GM23338 (cell line): ENCODE data around the gene ABCA5.

Source experiments
- CREB1 ChIP-seq: fragments of 250-450 bp; sonication (Bioruptor Pico); IDR thresholded peaks from 2 replicates; pipeline ENCODE4 v1.5.0; 2020; ENCODE audit warnings: low read depth, mild to moderate bottlenecking, moderate library complexity
- CTCF ChIP-seq, 2 experiments: fragments of 200-600 bp in 1 of 2; sonication (generic) in 1 of 2; conservative IDR thresholded peaks; 2 replicates each; pipeline versions ENCODE4 v1.5.1 to v1.6.1; 2016 to 2017; ENCODE audit warnings: antibody characterized with exemption in 2 of 2, low read depth in 2 of 2, mild to moderate bottlenecking in 2 of 2, moderate library complexity in 1 of 2
- EZH2 ChIP-seq: fragments of 200-600 bp; sonication (generic); IDR thresholded peaks from one replicate; pipeline ENCODE4 v1.8.0; 2017; ENCODE audit warnings: antibody characterized with exemption, mild to moderate bottlenecking, low read depth; ENCODE audit not compliant: unreplicated experiment
- EZH2phosphoT487 ChIP-seq: fragments of 200-600 bp; sonication (generic); IDR thresholded peaks from one replicate; pipeline ENCODE4 v1.8.1; 2018; ENCODE audit warnings: antibody characterized with exemption; ENCODE audit not compliant: unreplicated experiment
- JUNB ChIP-seq: IDR thresholded peaks from one replicate; pipeline ENCODE4 v1.6.1; 2016; ENCODE audit warnings: antibody characterized with exemption; ENCODE audit not compliant: unreplicated experiment
- NANOG ChIP-seq: IDR thresholded peaks from 2 replicates; pipeline ENCODE4 v1.6.1; 2016; ENCODE audit warnings: antibody characterized with exemption, borderline replicate concordance
- POLR2AphosphoS5 ChIP-seq: IDR thresholded peaks from 2 replicates; pipeline ENCODE4 v1.6.1; 2016; ENCODE audit warnings: antibody characterized with exemption, low read depth
- STAT1 ChIP-seq: IDR thresholded peaks from one replicate; pipeline ENCODE4 v1.6.1; 2016; ENCODE audit warnings: antibody characterized with exemption; ENCODE audit not compliant: unreplicated experiment
- ZNF114 ChIP-seq: fragments of 250-450 bp; sonication (Bioruptor Pico); IDR thresholded peaks from 2 replicates; pipeline ENCODE4 v1.5.0; 2020; ENCODE audit warnings: mild to moderate bottlenecking, moderate library complexity
- ZNF331 ChIP-seq: fragments of 250-450 bp; sonication (Bioruptor Pico); IDR thresholded peaks from 2 replicates; pipeline ENCODE4 v1.5.0; 2020; ENCODE audit warnings: low read depth, mild to moderate bottlenecking, moderate library complexity
- TF ChIP-seq, protein P1 (sequence below): IDR thresholded peaks from 2 replicates; pipeline ENCODE4 v1.6.1; 2016; ENCODE audit warnings: antibody characterized with exemption
- TF ChIP-seq, protein P2 (sequence below): IDR thresholded peaks from one replicate; pipeline ENCODE4 v1.6.1; 2018; ENCODE audit warnings: antibody characterized with exemption; ENCODE audit not compliant: unreplicated experiment
- TF ChIP-seq, protein P3 (sequence below): fragments of 250-450 bp; sonication (Bioruptor Pico); IDR thresholded peaks from 2 replicates; pipeline ENCODE4 v1.5.0; 2020; ENCODE audit warnings: mild to moderate bottlenecking, moderate library complexity

GRCh38 chr17:69265873-69266272, 61.1 kb downstream of the ABCA5 start:
- TF ChIP-seq CTCF (conservative IDR thresholded peaks at IDR 0.05; ENCODE audit: low read depth in 2 of 2) (no peak), ZNF114 (CRISPR knock-in tag) (no peak), EZH2phosphoT487 (no peak), EZH2 (no peak), POLR2AphosphoS5 (no peak), ZNF331 (CRISPR knock-in tag) (no peak), JUNB (no peak), NANOG (no peak), CREB1 (CRISPR knock-in tag) (no peak), STAT1 (no peak)
- TF ChIP-seq, protein P1, sequence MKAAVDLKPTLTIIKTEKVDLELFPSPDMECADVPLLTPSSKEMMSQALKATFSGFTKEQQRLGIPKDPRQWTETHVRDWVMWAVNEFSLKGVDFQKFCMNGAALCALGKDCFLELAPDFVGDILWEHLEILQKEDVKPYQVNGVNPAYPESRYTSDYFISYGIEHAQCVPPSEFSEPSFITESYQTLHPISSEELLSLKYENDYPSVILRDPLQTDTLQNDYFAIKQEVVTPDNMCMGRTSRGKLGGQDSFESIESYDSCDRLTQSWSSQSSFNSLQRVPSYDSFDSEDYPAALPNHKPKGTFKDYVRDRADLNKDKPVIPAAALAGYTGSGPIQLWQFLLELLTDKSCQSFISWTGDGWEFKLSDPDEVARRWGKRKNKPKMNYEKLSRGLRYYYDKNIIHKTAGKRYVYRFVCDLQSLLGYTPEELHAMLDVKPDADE: no peak
- TF ChIP-seq, protein P2, sequence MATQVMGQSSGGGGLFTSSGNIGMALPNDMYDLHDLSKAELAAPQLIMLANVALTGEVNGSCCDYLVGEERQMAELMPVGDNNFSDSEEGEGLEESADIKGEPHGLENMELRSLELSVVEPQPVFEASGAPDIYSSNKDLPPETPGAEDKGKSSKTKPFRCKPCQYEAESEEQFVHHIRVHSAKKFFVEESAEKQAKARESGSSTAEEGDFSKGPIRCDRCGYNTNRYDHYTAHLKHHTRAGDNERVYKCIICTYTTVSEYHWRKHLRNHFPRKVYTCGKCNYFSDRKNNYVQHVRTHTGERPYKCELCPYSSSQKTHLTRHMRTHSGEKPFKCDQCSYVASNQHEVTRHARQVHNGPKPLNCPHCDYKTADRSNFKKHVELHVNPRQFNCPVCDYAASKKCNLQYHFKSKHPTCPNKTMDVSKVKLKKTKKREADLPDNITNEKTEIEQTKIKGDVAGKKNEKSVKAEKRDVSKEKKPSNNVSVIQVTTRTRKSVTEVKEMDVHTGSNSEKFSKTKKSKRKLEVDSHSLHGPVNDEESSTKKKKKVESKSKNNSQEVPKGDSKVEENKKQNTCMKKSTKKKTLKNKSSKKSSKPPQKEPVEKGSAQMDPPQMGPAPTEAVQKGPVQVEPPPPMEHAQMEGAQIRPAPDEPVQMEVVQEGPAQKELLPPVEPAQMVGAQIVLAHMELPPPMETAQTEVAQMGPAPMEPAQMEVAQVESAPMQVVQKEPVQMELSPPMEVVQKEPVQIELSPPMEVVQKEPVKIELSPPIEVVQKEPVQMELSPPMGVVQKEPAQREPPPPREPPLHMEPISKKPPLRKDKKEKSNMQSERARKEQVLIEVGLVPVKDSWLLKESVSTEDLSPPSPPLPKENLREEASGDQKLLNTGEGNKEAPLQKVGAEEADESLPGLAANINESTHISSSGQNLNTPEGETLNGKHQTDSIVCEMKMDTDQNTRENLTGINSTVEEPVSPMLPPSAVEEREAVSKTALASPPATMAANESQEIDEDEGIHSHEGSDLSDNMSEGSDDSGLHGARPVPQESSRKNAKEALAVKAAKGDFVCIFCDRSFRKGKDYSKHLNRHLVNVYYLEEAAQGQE: no peak
- TF ChIP-seq, protein P3, sequence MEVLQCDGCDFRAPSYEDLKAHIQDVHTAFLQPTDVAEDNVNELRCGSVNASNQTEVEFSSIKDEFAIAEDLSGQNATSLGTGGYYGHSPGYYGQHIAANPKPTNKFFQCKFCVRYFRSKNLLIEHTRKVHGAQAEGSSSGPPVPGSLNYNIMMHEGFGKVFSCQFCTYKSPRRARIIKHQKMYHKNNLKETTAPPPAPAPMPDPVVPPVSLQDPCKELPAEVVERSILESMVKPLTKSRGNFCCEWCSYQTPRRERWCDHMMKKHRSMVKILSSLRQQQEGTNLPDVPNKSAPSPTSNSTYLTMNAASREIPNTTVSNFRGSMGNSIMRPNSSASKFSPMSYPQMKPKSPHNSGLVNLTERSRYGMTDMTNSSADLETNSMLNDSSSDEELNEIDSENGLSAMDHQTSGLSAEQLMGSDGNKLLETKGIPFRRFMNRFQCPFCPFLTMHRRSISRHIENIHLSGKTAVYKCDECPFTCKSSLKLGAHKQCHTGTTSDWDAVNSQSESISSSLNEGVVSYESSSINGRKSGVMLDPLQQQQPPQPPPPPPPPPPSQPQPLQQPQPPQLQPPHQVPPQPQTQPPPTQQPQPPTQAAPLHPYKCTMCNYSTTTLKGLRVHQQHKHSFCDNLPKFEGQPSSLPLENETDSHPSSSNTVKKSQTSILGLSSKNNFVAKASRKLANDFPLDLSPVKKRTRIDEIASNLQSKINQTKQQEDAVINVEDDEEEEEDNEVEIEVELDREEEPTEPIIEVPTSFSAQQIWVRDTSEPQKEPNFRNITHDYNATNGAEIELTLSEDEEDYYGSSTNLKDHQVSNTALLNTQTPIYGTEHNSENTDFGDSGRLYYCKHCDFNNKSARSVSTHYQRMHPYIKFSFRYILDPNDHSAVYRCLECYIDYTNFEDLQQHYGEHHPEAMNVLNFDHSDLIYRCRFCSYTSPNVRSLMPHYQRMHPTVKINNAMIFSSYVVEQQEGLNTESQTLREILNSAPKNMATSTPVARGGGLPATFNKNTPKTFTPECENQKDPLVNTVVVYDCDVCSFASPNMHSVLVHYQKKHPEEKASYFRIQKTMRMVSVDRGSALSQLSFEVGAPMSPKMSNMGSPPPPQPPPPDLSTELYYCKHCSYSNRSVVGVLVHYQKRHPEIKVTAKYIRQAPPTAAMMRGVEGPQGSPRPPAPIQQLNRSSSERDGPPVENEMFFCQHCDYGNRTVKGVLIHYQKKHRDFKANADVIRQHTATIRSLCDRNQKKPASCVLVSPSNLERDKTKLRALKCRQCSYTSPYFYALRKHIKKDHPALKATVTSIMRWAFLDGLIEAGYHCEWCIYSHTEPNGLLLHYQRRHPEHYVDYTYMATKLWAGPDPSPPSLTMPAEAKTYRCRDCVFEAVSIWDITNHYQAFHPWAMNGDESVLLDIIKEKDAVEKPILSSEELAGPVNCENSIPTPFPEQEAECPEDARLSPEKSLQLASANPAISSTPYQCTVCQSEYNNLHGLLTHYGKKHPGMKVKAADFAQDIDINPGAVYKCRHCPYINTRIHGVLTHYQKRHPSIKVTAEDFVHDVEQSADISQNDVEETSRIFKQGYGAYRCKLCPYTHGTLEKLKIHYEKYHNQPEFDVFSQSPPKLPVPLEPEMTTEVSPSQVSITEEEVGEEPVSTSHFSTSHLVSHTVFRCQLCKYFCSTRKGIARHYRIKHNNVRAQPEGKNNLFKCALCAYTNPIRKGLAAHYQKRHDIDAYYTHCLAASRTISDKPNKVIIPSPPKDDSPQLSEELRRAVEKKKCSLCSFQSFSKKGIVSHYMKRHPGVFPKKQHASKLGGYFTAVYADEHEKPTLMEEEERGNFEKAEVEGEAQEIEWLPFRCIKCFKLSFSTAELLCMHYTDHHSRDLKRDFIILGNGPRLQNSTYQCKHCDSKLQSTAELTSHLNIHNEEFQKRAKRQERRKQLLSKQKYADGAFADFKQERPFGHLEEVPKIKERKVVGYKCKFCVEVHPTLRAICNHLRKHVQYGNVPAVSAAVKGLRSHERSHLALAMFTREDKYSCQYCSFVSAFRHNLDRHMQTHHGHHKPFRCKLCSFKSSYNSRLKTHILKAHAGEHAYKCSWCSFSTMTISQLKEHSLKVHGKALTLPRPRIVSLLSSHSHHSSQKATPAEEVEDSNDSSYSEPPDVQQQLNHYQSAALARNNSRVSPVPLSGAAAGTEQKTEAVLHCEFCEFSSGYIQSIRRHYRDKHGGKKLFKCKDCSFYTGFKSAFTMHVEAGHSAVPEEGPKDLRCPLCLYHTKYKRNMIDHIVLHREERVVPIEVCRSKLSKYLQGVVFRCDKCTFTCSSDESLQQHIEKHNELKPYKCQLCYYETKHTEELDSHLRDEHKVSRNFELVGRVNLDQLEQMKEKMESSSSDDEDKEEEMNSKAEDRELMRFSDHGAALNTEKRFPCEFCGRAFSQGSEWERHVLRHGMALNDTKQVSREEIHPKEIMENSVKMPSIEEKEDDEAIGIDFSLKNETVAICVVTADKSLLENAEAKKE (CRISPR knock-in tag): no peak
